Measurements from ENCODE around the gene HMGXB4. TPM values are rescaled to one million over a fixed set of nuclear protein-coding genes. Genes with fewer than 3 reads are reported as not detected.

The HMGXB4 gene
- total and polyA plus RNA-seq, 2 of the 13 experiments (the other 11 are each of a cell fraction or from before 2014, with no cell fraction given): 13.9 to 16.3 TPM

DNA sequence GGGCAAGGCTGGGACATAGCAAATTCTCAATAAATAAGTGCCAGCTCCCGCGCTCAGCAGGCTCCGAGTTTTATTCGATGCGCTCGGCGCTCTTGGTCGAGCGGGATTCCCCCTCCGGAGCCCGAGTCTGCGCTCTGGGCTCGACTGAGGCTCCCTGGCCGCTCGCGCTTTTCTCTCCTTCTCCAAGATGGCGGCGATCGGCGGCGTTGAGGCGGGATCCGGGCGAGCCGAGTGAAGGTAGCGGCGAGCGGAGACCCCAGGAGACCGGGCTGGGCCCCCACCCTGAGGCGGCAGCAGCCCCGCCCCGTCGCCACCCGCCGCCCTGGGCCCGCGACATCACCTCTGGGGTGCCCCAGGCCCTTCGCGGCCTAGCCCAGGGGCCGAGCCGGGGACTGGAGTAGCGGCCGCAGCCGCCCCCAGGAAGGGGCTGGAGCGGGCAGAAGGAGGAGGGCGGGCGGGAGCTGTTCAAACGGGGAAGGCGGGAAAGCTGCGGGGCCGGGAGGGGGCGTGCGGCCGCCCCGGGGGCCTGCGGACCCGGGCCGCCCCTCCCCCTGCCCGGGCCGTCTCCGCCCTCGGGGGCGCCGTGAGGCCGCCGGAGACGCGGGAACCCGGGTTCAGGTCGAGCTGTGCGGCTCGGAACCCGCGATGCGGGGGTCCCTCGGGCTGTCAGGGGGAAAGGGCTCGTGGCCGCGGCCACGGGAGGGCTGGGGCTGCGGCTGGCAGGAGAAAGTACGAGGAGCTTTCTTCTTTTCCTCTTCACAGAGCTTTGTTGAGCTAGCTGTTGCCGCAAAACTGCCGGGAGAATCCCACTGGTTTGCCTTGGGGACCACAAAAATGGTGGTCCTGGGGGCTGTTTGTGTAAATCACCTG, at the start of gene HMGXB4 (continued):
- TF ChIP-seq NFKB2 (CRISPR knock-in tag; IDR thresholded peaks at IDR 0.05; ENCODE audit: borderline replicate concordance): peak; percentile 78; the same call in 1 of the 2 replicates
- TF ChIP-seq FLYWCH1 (CRISPR knock-in tag; IDR thresholded peaks at IDR 0.05): peak; percentile 74; the same call in 1 of the 2 replicates
- TF ChIP-seq ZNF766 (CRISPR knock-in tag; IDR thresholded peaks at IDR 0.05; ENCODE audit: borderline replicate concordance): peak; percentile 85; the same call in 1 of the 2 replicates
- no peak for TF ChIP-seq KDM6A (CRISPR knock-in tag; IDR thresholded peaks at IDR 0.05; ENCODE audit: low read depth)
- peak; percentile 74 for TF ChIP-seq GATAD1 (CRISPR knock-in tag; IDR thresholded peaks at IDR 0.05)
- TF ChIP-seq, protein P1, sequence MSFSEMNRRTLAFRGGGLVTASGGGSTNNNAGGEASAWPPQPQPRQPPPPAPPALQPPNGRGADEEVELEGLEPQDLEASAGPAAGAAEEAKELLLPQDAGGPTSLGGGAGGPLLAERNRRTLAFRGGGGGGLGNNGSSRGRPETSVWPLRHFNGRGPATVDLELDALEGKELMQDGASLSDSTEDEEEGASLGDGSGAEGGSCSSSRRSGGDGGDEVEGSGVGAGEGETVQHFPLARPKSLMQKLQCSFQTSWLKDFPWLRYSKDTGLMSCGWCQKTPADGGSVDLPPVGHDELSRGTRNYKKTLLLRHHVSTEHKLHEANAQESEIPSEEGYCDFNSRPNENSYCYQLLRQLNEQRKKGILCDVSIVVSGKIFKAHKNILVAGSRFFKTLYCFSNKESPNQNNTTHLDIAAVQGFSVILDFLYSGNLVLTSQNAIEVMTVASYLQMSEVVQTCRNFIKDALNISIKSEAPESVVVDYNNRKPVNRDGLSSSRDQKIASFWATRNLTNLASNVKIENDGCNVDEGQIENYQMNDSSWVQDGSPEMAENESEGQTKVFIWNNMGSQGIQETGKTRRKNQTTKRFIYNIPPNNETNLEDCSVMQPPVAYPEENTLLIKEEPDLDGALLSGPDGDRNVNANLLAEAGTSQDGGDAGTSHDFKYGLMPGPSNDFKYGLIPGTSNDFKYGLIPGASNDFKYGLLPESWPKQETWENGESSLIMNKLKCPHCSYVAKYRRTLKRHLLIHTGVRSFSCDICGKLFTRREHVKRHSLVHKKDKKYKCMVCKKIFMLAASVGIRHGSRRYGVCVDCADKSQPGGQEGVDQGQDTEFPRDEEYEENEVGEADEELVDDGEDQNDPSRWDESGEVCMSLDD (CRISPR knock-in tag; IDR thresholded peaks at IDR 0.05; ENCODE audit: borderline replicate concordance): peak; percentile 84
- 0 out of 2 replicates have a peak, but pooled peaks have one; percentile 16 for TF ChIP-seq SP140L (CRISPR knock-in tag; IDR thresholded peaks at IDR 0.05; ENCODE audit: borderline replicate concordance)
- no peak for TF ChIP-seq HMG20B (CRISPR knock-in tag; conservative IDR thresholded peaks at IDR 0.05)
- TF ChIP-seq MTA1 (CRISPR knock-in tag; IDR thresholded peaks at IDR 0.05; ENCODE audit: borderline replicate concordance): peak; percentile 38; the same call in 1 of the 2 replicates
- TF ChIP-seq ARHGAP35 (CRISPR knock-in tag; IDR thresholded peaks at IDR 0.05; ENCODE audit: borderline replicate concordance): peak; percentile 86; the same call in 1 of the 2 replicates
- 0 out of 2 replicates have a peak, but pooled peaks have one; percentile 36 for TF ChIP-seq KDM4B (CRISPR knock-in tag; IDR thresholded peaks at IDR 0.05)
- TF ChIP-seq, protein P2, sequence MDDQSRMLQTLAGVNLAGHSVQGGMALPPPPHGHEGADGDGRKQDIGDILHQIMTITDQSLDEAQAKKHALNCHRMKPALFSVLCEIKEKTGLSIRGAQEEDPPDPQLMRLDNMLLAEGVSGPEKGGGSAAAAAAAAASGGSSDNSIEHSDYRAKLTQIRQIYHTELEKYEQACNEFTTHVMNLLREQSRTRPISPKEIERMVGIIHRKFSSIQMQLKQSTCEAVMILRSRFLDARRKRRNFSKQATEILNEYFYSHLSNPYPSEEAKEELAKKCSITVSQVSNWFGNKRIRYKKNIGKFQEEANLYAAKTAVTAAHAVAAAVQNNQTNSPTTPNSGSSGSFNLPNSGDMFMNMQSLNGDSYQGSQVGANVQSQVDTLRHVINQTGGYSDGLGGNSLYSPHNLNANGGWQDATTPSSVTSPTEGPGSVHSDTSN (CRISPR knock-in tag; IDR thresholded peaks at IDR 0.05; ENCODE audit: borderline replicate concordance): peak; percentile 80; the same call in 1 of the 2 replicates

All from HepG2 (cell line).